ENCODE data around the gene JDP2. TPM values are rescaled to one million over a fixed set of nuclear protein-coding genes. Genes with fewer than 3 reads are reported as not detected.

JDP2 gene
- total RNA-seq, 6 experiments from 2014 or later: 48.0 to 67.8 (median 61.8) TPM

GRCh38 chr14:75497701-75498100, 69.9 kb downstream of the JDP2 start:
- Mint-ChIP-seq H3K9me3 (no peaks in the 10 kb centered on the region), H3K27ac (no peak overlapping the region), H3K27me3 (ENCODE audit: insufficient read depth) (peaks cover 32% of the 10 kb centered on the region), H3K36me3 (ENCODE audit: low read depth) (no peaks in the 10 kb centered on the region), H3K4me3 (no peak overlapping the region), H3K4me1 (ENCODE audit: low read depth) (peaks cover 5% of the 10 kb centered on the region; the same call in 1 of the 2 replicates)
- DNase-seq: no peak
- TF ChIP-seq, protein P1, sequence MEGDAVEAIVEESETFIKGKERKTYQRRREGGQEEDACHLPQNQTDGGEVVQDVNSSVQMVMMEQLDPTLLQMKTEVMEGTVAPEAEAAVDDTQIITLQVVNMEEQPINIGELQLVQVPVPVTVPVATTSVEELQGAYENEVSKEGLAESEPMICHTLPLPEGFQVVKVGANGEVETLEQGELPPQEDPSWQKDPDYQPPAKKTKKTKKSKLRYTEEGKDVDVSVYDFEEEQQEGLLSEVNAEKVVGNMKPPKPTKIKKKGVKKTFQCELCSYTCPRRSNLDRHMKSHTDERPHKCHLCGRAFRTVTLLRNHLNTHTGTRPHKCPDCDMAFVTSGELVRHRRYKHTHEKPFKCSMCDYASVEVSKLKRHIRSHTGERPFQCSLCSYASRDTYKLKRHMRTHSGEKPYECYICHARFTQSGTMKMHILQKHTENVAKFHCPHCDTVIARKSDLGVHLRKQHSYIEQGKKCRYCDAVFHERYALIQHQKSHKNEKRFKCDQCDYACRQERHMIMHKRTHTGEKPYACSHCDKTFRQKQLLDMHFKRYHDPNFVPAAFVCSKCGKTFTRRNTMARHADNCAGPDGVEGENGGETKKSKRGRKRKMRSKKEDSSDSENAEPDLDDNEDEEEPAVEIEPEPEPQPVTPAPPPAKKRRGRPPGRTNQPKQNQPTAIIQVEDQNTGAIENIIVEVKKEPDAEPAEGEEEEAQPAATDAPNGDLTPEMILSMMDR (IDR thresholded peaks at IDR 0.05): no peak

GRCh38 chr14:75499084-75499875, 71.5 kb downstream of the JDP2 start:
- Mint-ChIP-seq H3K4me3 (no peak overlapping the region), H3K36me3 (ENCODE audit: low read depth) (no peaks in the 10 kb centered on the region), H3K27me3 (ENCODE audit: insufficient read depth) (peaks cover 29% of the 10 kb centered on the region), H3K4me1 (ENCODE audit: low read depth) (peaks cover 5% of the 10 kb centered on the region; the same call in 1 of the 2 replicates), H3K27ac (no peak overlapping the region), H3K9me3 (no peaks in the 10 kb centered on the region)
- TF ChIP-seq, protein P1 (IDR thresholded peaks at IDR 0.05): no peak
- DNase-seq: no peak

DNA sequence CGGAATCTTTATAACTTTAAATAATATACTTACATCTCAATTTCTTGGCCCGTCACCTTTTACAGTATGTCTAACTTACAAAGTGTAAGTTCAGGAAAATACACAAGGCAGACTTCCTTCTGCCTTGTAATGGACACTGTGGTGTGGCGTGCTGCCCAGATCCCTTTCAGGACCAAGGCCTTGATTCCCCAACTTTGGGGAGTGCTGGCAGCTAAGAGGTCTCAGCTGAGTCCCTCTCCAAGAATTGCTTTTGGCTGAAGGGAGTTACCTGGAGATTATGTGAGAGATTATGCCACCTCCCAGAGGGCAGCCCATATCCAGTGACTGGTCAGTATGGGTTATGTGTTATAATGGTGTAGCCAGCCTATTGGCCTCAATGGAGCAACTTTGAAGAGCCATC, 73.3 kb downstream of the JDP2 start:
- Mint-ChIP-seq H3K4me1 (ENCODE audit: low read depth) (no peaks in the 10 kb centered on the region), H3K27me3 (ENCODE audit: insufficient read depth) (peaks cover 24% of the 10 kb centered on the region), H3K27ac (no peak overlapping the region), H3K9me3 (no peaks in the 10 kb centered on the region), H3K4me3 (no peak overlapping the region), H3K36me3 (ENCODE audit: low read depth) (no peaks in the 10 kb centered on the region)
- no peak for DNase-seq
- TF ChIP-seq, protein P1 (IDR thresholded peaks at IDR 0.05): no peak

DNA sequence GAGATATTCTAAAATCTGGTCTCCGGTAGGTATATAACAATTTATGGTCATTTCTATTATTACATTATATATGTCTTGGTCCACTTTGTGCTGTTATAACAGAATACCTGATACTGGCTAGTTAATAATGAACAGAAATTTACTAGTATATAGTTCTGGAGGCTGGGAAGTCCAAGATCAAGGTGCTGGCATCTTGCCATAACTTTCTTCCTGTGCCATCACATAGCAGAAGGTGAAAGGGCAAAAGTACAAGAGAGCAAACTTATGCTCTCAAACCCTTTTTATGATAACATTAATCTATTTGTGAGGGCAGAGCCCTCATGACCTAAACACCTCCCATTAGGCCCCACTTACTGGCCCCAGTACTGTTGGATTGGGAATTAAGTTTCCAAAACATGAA, 76.6 kb downstream of the JDP2 start:
- peaks cover 14% of the 10 kb centered on the region for H3K27me3 Mint-ChIP-seq (ENCODE audit: insufficient read depth)
- no peaks in the 10 kb centered on the region for H3K36me3 Mint-ChIP-seq (ENCODE audit: low read depth)
- H3K4me1 Mint-ChIP-seq (ENCODE audit: low read depth): no peaks in the 10 kb centered on the region
- no peak overlapping the region for H3K27ac Mint-ChIP-seq
- no peak overlapping the region for H3K4me3 Mint-ChIP-seq
- no peak for DNase-seq
- TF ChIP-seq, protein P1 (IDR thresholded peaks at IDR 0.05): no peak
- no peaks in the 10 kb centered on the region; the same call in 1 of the 2 replicates for H3K9me3 Mint-ChIP-seq

GRCh38 chr14:75506930-75507329, 79.1 kb downstream of the JDP2 start:
- no peaks in the 10 kb centered on the region for H3K36me3 Mint-ChIP-seq (ENCODE audit: low read depth)
- peaks cover 5% of the 10 kb centered on the region for H3K27me3 Mint-ChIP-seq (ENCODE audit: insufficient read depth)
- no peak overlapping the region for H3K4me3 Mint-ChIP-seq
- peaks cover 19% of the 10 kb centered on the region for H3K9me3 Mint-ChIP-seq
- no peaks in the 10 kb centered on the region for H3K4me1 Mint-ChIP-seq (ENCODE audit: low read depth)
- TF ChIP-seq, protein P1 (IDR thresholded peaks at IDR 0.05): no peak
- DNase-seq: no peak
- H3K27ac Mint-ChIP-seq: no peak overlapping the region

Measured in HFFc6 (cell line).